Activated gamma-delta T cell (primary cell): ENCODE measurements around the gene SGMS1.

Experiments
- DNase-seq: peaks from one replicate; lab custom pipeline; 2025; lab: John Stamatoyannopoulos, UW

The SGMS1 gene

DNA sequence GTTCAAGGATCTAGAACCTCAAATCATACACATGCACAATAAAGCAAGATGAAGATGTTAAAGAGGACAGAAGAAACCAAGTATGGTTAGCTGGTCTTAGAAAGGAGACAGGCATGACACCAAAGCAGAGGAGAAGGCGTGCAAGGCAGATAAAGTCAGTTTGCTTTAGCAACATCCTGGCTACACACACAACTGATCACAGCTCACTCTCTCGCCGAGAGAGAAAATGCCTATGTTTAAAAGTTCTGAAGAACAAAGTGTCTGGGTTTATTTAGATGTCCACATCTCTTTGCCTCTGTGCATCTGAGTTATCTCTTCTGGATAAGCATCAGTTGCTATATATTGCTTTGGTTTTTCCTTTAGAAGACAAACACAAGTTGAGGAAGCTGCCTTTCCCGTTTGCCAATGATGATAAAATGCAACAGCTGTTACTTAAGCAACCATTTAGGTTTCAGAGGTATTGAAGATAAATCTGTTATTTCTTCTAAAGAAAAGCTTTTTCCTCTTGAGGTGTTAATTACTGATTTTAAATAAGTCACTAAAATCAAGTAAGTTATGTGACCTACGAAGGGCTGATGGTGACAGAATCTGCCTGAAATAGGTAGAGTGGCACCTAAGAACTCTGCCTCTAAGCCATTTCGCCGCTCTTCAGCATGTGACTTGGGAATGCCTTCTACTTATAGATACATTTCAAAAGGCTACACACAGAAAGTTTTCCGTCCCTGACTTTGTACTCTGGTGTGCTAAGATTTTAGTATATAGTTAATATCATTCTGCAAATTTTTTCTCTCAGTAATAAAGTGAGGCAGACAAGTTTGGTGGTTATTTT is 226.2 kb downstream of the SGMS1 start:
- DNase-seq: no peak

DNA sequence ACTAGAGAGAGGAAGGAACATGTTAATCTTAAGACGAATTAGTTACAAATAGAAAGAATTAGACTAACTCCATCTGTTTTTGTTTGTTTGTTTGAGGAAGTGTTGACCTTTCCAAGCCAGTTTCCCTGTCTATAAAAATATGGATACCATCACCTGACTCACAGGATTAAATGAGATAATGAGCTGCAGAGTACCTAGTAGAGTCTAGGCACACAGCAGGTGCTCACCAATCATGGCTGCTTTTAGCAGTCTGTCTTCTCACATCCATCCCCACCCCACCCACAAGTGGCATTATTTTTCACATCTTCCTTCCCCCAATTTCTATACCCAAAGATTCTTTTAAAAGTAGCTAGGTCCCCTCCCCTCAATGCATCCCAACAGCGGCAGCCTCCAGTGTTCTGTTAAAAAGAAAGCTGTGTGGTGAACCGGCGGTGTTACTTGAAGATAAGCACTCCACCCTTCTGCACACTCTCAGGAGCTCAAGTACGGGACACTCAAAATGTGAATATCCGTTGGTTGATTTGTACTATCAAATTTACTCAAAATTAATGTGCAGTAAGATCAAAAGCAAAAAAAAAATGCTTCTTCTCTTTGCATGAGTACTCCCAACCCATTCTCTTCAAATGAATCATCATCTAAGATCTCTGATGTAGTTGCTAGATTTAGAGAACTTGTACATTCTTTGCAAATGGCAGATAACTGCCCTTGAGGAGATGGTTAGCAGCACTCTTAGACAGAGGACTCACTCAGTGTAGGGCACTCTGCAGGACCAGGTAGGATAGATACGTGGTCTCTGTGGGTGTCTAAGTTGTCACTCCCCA is 227.1 kb downstream of the SGMS1 start:
- no peak for DNase-seq

DNA sequence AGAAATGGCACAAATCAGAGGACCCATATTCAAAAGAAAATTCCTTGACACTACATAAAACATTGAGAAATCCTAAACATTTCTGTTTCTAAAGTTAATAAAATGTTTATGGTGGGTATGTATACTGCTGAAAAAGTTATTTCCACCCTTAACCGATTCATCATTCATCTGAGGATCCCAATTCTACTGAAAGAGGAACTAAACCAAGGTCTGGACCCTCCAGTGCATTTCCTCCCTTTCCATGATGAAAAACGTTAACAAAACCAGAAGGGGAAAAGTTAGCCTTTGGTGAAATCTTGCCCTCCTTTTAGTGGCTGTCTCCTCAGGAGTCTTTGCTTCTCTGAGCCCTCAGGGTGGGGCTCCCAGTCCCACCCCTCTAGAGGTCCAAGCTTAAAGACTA is 227.9 kb downstream of the SGMS1 start:
- no peak for DNase-seq

DNA sequence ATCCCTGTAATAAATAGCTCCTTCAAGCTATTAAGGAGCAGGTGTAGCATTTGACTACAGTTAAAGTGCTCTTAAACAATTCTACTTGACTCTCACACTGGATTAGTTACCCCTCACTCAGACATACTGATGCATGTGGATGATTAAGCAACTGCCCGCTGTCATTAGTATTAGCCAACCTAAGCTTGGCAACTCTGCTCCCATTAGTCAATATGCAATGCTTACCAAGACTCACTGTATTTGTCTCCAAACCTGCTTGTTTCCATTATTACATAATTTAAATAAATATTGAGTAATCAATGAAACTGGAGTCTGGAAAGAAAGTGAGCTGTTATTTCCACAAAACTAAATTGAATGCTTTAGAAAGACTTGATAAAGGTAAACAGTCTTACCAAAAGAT is 228.5 kb downstream of the SGMS1 start:
- DNase-seq: no peak

DNA sequence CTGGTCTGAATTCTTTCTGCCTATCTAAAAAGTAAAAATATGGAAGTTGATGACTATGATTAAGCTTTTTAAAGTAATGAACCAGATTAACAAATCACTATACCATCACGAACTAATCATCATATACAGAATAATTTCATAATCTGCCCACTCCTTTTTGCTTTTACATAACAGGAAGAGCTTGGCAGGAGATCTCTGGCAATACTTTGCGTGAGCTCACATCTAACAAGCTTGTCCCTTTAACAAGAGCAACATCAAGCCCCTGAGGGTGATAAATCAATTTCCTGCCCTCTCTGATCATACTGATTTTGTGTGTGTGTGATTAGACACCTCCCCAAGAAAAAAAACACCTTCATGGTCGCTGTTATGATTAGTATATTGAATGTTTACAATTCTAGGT is 228.9 kb downstream of the SGMS1 start:
- DNase-seq: no peak

DNA sequence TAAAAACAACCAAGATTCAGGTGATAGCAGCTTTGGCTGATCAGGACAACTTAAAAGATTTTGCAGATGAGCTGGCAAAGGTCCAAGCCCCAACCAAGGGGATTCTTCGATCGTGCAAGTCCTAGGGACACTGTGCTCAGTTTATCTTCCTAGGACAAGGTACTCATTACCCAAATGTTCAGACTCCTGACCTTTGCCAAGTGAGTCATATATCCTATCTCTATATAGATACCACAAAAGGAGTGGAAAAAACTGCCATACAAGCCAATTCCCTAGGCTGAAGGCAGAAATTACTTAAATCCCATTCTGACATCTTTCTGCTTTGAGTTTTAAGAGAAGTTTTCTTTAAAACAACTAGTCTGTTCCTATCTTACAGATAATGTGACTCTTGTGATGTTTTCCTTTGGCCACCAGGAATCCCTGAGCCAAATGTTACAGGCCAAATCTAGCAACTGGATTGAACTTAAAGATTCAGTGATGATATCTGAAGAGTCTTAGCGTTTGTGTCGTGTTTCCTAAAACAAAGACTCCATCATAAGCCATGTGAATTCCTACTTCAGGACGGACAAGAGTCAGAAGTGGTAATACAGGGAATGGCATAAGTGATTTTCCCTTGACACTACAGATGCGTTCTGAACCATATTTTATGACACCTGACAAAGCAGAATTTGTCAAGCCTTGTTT is 229.8 kb downstream of the SGMS1 start:
- DNase-seq: no peak

DNA sequence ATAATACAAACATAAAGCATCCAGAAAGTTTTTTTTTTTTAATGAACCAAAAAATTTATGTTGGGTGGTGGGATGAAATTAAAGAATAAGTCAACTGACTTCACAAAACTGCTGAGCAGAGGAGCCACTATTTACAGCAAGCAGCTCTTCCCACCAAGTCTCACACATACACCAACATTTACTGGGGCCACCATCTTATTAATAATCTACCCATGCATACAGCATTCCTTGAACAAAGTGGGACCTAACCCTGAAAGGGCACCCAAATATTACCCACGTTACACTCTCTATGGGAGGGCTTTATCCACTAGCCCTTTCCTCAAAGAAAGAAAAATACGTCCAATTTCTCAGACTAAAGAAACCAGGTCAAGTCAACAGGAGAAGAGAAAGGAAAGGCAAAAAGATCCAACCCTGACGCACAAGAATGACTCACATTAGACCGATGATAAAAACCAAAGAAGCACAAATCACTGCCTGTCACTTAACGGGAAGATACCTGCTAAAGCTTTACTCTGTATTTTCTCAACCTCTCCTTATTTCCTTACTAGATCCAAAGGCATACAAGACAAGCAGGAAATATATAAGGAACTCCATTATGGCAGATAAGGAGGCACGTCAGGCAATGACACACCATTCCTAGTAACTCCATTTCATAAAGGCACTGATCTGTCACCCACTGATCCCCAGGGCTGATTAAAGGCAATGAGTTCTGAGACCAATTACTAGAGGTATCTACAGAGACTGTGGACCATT is 230.6 kb downstream of the SGMS1 start:
- DNase-seq: no peak

DNA sequence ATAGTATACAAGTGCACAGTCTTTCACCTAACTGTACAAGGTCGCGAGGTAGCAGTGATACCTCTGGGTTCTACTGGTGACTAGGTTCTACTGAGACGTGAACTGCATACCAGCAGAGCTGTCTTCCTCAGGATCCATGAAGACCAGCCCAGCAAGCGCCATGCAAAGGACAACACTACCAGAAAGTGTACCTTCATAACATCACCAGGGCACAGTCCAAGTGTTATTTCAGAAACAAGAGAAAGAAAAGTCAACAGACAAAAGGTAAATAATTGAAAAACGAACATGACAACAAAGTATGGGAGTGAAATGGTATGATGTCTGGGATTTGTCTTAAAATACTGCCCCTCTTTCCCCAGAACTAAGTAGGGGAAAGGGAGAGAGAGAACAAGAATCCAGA is 231.3 kb downstream of the SGMS1 start:
- DNase-seq: no peak

DNA sequence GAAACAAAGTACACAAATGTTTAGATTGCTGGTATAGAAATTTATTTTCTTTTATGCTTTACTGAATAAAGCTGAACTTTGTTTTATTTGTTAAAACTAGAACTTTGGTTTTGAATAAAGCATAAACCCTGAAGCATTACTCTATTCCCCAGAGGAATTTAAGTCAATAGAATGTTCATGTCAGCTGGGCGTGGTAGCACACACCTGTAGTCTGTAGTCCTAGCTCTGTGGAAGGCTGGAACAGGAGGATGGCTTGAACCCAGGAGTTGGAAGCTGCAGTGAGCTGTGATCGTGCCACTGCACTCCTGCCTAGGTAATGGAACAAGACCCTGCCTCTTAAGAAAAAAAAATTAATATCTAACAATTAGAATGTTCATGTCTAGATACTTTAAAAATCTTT is 233.5 kb downstream of the SGMS1 start:
- no peak for DNase-seq

DNA sequence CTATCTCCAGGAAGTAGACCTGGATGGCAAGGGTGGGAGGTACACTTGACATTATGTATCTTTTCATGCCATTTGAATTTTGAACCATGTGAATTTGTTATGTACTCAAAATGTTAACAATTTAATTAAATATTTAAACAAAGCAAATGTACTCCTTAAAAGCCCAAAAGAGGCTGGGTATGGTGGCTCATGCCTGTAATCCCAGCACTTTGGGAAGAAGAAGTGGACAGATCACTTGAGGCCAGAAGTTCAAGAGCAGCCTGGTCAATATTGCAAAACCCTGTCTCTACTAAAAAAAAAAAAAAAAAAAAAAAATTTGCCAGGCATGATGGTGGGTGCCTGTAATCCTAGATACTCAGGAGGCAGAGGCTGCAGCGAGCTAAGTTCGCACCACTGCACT is 235.6 kb downstream of the SGMS1 start:
- no peak for DNase-seq

DNA sequence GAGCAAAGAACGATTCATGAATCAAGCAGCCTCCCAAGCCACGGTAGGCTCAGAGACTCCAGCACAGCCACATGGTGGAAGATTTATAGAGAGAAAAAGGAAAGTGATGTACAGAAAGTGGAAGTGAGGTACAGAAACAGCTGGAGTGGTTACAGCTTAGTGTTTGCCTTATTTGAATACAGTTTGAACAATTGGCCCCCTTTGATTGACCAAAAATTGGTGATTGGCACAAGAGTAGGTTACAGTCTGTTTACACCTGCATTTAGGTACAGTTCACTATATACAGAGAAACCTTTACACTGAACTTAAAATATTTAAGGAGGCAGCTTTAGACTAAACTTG is 236.1 kb downstream of the SGMS1 start:
- no peak for DNase-seq

DNA sequence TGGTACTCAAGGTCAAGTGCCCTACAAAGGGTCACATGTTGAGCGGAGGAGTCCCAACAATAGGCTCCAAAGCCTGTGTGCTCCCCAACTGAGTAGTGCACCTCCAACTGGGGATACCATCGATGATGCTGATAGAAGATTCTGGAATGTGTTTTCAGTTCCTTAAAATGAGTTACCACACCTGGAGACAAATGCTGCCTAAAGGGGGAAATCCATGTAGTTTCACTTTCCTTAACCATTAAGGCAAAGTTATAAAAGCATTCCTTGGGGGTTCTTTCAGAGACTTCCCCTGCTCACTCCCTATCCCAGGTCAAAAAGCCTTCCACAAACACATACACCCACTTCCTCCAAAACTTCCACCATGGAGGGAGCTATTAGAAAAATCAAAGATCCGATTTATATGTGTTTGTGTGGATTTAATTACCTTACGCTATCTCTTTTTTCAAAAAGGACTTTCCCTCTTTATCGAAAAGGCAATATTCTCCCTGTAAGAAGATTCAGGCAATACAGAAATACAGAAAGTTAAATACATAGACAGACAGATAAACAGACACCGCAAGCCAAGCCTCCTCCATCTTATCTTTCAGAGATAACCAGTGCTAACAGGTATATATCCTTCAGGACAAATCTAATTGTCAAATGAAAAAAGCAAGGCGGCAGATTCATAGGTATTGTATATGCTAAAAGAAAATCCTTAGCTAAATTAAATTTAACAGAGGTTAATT is 236.6 kb downstream of the SGMS1 start:
- DNase-seq: no peak

DNA sequence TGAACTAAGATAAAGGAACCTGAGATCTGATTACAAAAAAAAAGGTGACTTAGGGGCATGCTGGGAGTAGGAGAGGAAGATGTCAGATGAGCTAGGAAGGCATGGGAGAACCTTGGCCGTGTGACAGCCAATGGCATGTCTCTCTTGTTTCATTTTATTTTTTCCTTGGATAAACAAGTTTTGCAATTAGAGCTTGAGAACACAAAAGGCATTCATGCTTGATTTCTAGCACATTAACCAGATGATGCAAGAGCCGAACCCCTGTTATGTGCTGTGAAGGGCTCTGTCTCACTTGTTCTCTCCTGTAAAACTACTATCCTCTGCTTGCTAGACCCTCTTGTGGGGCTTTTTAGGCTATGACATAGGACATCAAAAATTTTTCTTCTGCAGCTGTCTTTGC is 238.1 kb downstream of the SGMS1 start:
- no peak for DNase-seq

DNA sequence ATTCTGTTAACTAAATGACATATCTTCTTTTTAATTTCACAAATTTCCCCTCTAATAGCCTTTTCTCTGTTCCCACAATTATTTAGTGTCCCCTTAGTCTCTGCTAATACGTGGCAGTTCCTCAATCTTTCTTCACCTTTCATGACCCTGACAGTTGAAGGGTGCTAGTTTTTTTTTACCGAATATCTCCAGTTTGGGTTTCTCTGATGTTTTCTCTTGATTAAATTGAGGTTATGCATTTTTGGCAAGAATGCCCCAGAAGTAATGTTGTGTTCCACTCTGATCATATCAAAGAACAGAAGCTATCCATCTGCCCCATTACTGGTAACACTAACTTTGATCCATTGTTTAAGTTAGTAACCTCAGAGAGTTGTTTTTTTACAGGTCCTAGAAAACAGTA is 238.9 kb downstream of the SGMS1 start:
- no peak for DNase-seq

DNA sequence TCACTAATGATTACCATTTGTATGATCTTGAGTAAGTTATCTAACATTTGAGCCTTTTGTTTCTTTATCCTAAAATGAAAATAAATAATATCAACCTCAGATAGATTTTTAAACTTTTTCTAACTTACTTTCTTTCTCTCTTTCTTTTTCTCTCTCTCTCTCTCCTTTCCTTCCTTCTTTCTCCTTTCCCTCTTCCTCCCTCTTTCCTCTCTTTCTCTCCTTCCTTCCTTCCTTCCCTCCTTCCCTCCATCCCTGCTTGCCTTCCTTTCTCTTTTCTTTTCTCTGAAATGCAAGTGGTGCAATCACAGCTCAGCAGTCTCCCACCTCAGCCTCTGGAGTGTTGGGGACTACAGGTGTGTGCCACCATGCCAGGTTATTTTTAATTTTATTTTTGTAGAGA is 239.5 kb downstream of the SGMS1 start:
- no peak for DNase-seq

DNA sequence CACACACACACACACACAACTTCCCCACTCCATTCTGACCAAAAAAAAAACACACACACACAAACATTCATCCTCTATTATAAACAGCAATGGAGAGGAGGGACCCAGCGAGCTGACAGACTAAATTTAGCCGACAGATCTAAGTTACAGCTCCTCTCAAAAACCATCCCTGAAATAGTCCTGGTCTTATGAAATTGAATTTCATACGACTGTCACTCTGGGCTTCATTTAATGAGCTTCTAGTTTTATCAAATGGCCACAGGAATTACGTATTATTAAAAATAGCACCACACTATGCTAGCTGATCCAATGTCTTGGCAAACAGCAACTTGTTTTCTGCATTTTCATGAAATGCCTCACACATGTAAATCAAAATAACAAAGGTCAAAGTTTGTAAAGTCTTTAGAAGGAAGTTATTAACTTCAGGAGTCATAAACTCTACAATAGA is 241.2 kb downstream of the SGMS1 start:
- no peak for DNase-seq

DNA sequence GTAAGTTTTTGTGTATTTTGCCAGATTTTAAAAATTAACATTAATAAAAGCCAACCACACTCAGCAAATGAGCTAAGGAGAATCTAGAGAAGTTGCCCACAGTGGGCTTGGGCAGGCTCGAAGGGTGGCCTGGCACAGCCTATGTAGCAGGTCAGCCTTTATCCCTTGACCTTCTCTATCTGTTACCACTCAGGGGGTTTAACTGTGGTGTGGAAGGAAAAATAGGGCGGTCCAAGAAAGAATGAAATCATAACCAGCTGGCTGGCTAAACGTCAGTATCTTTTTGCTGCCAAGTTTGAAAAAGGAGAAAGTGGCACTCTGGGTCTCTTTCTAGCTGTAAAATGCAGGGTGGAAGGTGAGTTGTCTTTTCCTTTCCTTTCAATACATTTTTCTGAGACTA is 242.1 kb downstream of the SGMS1 start:
- no peak for DNase-seq

DNA sequence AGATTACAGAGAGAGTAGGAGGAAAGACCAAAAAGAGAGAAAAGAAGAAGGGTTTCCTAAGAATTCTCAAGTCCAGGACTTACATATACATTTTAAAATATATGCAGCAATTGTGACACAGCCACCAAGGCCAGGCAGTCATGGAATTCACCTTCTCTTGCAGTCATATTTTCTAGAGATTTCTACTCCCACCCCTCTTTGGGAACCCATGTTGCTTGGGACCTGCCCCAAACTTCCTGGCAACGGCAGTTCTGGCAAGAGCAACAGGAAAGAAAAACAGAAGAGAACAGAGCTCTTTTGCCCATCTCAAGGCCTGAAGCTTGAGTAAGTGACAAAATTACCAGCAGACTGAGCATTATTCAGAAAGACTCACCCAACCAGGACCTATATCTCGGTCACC is 244.1 kb downstream of the SGMS1 start:
- DNase-seq: no peak

DNA sequence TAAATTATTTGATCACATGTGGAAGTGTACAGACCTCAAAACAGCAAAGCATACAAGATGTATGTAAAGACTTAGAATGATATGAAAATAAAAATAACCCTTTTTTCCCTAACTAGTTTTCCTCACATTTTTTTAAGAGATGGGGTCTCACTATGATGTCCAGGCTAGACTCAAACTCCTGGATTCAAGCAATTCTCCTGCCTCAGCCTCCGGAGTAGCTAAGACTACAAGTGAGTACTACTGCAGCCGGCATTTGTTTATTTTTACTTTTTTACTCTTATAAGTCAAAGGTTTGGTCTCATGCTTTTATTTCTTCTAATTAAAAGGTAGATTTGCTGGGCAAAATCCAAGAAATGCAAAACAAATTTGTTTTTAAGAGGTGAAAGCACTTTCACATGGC is 248.0 kb downstream of the SGMS1 start:
- DNase-seq: no peak

DNA sequence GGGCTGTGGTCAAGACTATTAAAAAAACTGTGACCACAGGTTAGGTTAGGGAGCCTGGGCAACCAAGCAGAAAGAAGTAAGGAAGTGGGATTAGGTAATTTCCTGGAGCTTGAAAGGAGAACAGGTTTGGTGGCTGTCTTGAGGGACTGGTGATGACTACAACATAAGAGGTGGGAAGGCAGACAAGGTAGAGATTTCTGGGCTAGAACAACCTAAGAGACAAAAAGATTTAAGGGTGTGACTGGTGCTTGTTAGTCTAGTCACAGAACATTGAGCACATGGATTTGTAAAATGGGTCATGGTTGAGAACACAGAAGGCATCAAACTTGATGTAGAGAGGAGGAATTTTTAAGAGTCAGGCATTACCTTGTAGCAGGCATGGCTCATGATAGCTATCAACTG is 248.7 kb downstream of the SGMS1 start:
- no peak for DNase-seq

DNA sequence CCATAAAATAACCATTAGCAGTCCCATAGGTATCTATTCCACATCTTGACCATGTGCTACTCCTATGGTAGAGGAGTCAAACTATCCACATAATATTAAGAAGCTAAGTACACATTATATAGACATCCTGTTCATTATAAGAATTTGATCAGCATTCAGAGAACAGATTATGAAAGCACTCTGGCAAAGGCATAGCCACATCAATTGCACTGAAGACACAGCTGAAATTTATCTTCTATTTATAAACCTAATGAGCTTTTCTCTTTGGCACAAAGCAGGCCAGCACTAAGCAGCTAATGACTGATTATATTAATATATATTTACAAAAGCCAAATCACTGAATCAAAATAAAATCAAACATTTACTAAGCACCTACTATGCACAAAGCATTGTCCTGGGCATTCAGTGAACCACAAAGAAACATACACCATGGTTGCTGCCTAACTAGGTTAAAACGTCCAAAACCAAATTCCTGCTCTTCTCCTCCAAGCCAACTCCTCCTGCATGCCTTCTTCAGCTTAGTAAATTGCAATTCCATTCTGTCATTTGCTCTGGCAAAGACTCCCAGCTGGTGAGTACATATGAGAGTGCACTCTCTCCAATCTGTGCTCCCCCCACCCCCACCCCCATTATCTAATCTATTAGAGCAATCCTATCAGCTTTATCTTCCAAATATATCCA is 249.8 kb downstream of the SGMS1 start:
- DNase-seq: no peak
